Stimulated activated CD8-positive, alpha-beta memory T cell treated with anti-CD3 and anti-CD28 coated beads, Interleukin-7, amount 100 ng/mL, for 48 hours (primary cell): ENCODE data around the gene BMF.
A peak's percentile ranks its signal among the peaks of the same experiment; 100 is the strongest.

Experiments
- DNase-seq, 2 donors: peaks; one replicate each; pipeline ENCODE4 v3.0.0-alpha.2; 2020; ENCODE audit warnings: low read depth in 1 of 2; ENCODE audit errors: extremely low read depth in 1 of 2

The BMF gene

DNA sequence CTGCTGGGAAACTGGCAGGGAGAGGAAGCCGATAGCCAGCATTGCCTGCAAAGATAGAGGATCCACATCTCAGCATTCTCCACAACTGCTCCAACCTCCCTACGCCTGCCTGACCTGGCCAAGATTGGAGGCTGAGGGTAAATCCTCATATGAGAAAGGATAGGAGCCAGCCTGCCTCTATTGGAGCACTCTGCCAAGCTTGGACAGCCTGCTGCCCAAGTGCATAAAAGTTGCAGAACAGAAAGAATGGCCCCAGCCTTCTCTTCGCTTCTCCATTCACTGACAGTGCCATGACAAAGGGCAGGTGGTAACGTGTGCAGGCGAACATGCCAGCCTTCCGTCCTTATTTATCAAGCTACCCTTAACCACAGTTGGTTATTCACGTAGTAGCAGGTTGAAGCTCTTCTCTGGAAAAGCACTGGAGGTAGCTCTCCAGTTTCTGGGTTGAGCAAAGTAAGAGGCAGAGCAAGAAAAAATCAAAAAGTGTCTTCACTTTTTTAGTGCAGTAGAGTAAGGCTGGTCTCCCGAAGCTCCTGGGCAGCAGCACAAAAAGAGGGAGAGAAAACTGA lies 4.3 kb downstream of the BMF start:
- no peak for DNase-seq

DNA sequence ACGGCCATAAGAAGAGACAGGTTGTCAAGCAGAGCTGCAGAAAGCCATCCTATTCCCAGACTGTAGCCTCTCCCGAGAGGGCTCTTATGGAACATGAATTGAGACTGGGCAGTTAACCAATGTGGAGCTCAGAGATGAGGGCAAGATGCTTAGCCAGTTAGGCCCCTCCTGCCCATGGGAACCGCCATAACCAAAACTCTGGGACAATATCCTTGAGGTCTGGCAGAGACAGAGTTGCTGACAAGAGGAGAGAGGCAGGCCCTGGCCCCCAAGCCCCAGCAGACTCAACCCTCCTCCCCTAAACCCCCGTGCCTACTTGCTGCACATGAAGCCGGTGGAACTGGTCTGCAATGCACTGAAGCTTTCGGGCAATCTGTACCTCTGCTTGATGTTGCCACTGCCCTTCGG lies 4.8 kb downstream of the BMF start:
- no peak for DNase-seq

DNA sequence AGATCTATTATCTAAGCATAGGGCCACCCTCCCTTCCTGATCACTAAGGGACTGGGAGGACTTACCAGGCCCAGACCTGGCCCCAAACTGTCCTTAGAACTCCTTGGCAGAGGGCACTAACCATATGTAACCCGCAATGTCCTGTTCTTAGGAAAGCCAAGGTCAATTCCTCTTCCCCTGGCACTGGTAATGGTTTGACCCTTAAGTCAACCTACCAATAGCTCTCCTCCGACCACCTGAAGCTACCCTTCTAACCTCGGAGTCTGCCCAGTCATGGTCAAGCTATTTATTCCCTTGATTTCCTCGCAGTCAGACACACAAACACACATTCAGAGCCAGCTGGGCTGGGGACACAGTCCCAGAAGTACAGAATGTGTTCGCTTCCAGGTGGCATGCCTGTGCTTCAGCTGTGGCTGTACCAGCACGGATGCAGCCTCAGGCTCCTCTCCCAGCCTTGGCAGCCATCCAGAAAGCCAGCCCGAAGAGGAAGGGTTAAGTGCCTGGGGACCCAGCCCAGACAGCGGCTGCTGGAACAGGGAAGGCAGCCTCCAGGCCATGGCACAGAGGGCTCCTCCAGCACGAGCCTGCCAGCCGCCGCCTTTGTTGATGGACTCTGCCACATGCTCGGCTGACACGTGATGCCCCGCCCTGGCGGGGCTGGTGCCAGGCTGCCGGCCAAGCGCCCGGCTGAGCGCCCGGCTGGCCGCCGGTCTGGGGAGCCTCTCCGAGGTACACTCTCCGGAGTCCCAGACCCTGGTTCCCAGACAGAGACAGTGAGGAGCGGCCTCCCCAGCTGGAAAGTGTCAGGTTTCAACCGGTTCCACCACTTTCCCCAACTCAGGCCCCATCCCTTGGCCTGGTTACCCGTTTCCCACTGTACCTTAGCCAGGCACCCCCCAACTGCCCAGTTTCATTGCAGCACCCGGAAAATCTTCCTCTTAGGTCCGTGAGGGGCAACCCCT lies 5.5 kb downstream of the BMF start:
- no peak for DNase-seq

DNA sequence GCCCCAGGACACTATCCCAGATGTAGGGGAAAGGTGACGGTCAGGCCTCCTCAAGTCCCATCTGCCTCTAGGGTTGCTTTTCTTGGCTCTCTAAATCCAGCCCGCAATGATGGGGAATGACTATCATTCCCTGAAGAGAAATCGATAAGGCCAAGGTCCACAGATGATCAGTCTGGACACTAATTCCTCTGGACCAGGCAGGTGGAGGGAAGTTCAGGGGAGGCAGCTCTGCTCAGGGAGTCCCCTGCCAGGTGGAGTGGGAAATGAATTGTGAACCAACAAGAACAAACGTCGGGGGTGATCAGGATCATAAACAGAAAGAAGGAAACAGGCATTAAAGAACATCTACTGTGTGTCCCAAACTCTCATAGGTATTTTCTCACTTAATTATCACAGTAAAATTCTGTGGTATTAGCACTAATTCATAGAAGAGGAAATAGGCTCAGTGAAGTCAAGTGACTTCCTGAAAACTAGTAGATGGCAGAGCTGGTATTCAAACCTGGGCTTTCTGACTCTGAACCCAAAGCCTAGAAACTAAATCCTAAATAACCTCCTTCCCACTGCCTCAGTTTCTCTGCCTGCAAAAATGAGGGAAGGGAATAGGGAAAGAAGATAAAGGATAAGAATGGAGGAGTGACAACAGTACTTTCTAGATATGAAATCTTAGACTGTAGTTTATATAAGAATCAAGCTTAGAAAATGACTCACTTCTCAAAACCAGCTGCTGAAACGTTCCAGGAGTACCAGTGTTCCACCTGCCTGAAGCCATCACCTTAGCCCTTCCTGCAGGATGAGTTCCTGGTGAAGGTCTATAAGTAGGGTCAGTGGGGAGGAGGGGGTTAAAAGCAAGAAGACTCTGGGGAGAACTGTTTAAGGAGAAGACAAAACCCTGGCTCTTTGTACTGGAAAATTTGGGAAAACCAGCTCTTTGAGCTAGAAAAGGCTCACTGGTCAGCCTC lies 7.5 kb downstream of the BMF start:
- DNase-seq, result no peak

DNA sequence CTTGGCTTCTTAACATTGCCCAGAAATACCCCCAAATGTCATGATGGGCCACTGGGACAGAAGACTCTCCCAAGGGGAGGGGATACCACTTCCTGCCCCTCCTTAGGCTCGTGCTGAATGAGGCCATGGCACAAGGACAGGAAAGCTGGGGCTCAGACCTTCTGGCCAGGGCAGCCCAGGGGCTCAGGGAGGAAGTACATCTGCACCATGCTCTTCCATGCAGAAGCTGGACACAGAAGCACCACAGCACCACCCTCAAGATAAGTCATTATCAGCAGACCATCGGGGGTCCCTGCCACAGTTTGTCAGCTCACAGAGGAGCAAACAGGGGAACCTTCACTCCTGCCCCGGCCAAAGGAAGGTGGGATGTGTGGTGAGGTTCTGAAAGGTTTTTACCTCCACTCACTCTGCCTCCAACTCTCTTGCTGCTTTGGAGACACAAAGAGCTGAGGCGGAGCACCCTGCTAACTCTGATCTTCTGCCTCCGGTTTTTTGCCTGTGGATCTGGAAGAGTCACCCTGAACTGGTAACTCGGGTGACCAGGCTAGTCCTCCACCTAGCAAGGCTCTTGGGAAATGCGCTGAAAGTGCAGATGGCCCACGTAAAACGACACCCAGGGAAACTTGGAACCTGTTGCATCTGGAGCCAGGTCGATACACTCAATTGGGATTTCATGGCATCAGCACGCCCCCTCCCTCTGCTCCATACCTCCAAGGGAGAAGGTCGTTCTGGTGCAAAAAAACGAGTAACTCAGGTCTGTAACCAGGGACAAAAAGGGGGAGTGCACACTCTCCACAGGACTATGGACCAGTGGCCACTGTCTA lies 8.3 kb downstream of the BMF start:
- no peak for DNase-seq

DNA sequence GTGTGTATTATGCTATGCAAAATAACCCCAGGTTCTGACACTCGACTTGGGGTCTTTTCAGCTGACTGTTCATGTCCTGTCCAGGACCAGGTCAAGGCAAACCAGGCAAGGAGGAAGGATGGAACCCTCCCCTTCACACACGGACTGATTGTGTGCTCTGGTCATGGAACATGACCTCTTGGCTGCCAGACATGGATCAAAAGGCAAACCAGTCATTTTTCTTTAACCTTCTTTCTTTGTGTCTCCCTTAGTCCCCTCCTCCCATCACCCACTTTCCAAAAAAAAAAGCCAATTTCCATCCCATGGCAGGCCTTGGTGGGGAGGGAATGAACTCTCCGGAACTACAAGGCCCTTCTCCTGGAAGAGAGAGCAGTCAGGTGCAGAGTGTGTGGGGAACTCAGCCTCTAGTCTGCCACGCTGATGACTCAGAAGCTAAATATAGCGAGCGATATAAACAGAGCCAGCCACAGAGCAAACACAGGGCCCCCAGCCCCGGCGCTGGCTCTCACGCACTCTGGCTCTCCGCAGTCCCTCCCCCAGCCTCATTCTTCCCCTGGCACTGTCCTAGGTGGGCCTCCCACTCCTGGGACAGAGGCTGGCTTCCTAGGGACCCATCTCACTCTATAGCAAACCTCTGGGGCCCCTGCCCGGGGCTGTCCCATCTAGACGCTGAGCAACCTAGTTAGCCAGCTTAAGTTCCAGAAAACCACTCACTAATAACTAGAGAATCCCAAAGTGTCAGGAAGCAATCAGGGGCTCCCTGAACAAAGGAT lies 10.0 kb downstream of the BMF start:
- peak; percentile 41 to 58 for DNase-seq

DNA sequence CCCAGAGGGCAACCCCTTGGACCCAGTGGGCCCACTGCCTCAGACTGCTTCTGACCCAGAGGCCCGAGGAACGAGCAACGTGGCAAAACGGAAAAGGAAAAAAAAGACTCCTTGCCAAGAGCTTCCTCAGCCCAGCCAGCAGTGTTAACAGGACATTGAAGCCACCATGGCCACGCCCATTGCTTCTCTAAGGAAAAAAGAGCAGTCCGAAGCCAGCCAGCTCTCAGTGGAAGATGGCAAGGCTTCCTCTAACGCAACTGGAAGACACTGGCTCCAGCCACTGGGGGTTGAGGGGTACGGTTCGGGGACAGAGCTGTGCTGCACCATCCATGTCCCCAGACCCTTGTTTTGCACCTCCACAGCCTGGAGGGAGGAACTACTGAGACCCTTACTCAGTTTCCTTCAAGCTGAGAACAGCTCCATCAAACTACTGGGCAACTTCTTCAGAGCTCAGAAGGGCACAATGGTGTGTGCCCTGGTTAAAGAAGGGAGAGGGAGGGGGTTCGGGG lies 10.7 kb downstream of the BMF start:
- no peak for DNase-seq

DNA sequence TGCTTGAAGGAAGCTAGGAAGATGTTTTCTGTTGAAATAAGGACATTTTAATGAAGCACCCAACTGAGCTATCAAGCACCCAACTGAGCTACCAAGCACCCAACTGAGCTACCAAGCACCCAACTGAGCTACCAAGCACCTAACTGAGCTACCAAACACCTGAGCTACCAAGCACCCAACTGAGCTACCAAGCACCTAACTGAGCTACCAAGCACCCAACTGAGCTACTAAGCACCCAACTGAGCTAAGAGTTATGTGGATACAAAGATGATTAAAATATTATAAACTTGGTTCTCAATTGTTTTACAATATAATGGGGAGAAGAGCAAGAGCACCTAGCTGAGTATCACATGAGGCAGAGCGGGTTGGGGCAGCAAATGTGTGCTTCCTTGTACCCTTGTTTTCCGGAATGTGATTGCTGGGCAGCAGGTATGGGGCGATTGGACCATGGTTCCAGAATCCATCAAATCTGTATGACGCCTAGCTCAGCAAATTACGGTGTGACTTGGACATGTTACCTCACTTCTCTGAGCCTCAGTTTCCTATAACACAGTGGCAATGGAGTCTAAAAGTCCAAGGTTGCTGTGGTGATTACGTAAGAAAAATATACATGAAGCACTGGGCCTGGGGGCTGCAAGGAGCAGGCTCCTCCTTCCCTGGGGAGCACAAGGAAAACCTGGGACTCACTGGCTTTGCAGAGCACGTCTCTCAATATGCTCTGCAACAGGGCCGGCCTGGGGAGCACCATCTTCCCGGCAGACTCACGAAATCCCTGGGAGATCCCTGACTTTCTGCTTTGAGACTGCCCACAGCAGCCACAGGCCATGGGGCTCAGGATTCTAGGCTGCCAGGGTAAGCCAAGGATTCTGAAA lies 11.3 kb downstream of the BMF start:
- no peak for DNase-seq

DNA sequence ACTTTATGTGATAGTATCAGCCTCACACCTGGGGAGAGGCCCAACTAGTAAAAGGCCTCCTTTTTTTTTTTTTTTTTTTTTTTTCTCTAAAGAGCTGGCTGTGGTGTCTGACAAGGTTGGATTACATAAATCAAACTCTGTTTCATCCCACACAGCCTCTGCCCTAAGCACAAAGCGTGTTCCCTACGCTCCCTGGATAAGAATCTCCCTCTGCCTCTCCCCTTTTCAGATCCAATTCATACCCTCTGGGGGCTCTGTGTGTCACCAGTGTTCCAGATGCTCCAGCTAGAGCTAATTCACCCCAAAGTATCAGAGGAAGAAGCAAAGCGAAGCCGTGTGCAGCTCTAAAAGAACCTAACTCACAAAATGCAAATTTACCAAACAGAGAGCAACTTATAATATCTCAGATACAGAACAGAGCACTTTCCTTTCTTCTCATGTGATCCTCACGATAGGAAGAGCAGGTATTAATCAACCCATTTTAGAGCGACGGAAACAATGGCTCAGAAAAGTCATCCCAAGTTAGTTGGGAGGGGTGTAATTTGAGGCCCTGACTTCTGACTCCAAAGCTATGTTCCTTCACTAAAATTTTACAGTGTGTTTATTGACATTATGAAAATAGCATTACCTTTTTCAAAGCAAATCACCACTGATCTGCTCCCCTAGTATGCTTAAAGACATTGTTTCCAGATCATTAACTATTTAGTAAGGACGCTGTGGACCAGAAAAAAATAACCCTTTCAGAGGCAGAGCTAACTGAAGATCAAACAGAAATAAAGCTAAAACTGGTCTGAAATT lies 12.4 kb downstream of the BMF start:
- no peak for DNase-seq

DNA sequence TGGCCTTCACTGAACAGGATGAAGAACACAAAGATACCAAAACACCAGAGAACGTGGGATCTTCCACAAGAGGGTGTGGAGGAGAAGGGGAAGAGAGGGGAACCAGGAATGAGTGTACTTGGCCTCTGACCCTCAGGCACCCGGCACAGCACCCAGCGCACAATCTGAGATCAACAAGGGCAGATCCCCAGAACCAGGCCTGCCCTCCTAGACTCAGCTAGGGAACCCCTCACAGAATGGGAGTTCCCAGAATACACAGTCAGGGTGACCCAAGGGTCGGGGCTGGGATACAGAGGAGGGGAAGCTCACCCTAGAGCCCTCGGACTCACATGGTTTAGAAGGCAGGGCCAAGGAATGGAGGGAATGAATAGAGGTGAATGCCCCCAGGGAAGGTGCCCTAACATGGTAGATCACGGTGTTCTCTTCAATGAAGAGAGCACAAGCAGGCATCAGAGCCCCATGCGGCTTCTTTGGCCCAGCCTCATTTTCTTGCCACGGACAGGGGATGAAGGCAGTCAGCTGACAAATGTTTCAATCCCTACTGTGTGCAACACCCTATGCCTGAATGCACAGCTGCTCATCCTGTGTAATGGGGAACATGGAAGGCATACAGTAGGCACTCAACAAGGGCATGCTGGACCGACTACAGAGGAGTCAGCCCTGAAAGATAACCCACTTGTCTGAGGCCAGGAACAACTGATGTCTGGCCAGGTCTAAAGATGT lies 13.1 kb downstream of the BMF start:
- DNase-seq, result no peak

DNA sequence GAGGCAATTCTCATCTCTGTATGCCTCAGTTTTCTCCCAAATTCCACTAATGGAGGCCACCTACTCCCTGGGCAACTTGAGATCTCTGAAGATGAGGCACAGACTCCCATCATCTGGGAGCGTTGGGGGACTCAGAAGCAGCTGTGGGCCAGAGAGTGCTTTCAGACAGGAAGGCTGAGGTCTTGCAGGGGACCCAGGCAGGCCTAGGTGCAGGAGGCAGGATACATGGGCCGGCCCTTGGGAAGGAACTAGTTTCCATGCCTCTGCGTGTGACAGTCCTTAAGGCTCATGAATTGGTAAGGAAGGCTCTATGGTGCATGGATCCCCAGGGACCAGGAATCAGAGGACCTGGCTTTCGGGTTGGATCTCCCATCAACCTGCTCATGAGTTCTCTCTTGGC lies 14.5 kb downstream of the BMF start:
- DNase-seq, result no peak

DNA sequence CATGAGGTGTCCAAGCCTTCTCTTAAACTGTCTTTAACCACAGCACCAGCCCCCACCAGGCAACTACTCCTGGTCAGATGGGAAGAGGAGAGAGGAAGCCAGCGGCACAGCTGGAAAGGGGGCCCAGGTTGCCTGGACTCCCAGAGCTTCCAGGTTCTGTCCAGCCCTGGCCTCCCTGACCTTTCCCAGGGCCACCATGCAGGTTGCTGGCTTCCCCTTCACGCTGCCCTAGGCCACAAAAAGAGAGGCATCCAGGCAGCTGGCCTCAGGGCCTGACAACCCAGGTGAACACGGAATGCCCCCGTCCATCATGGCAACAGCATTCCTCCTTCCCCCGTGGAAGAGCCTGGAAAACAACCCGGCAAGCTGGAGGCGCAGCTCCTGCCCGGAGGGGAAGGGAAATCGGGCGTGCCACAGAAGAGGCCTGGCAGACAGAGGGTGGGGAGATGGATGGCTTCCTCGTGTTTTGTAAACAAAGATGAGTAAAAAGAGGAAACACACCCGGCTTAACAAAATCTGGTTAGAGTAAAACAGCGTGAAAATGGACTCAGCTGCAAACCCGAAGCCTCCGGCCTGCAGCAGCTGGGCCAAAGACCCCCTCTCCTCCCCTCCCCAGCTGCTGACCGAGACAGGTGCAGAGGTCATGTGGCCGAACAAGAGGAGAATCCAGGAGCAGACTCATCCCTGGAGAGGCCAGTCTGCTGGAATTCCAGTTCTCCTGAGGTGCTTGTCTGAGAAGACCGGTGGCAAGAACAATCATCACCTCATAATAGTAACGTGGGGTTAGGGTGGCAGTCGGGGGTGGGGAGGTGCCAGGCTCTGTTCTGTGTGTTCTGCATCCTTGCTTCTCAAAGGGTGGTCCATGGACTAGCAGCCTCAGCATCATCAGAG lies 15.5 kb downstream of the BMF start:
- DNase-seq, result no peak

DNA sequence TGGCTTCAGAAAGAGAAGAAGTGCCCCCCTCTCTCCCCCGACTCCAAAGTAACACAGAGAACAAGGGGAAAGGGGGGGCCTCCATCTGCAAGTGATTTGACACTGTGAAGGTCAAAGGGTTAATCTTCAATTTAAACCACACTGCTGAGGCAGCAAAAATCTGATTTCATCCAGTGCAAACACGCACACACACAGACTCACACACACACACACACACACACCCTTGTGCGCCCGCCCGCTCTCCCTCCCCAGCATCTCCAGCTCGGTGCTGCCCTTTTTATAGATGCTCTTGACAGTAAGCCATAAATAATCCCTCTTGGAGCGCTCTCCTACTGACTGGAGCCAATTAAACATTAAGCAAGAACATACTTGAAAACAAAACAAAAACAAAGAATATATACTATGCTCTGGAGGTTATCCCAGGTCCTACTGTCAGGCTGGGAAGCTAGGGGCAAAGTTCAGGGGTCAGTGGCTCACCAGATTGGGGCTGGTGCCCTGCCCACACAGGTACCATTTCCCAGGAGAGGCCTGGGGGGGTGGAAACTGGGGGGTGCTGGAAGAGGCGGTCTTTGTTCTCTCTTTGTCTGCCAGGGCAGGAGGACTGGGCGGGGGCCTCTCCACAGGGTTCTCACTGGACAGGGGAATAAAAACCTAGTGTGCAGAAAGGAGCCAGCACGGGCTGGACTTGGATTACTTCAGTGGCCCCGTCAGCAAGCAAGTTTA lies 16.3 kb downstream of the BMF start:
- DNase-seq, result no peak

DNA sequence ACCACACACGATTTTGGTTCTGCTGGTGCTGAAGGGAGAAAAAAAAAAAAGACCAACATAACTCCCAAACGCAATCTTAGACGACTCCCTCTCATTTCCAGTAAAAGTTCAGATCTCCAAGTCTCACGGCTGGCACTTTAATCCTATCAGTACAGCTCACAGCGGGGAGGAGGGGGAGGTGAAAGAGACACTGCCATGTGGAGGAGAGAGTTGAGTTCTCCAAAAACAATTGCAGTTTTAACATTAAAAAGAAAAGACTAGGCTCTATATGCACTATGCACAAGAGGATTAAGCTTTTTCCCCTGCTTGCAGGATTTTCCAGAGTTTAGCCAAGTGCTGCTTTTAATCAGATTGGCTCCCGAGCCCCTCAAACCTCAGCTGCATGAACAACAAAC lies 16.8 kb downstream of the BMF start:
- no peak for DNase-seq

DNA sequence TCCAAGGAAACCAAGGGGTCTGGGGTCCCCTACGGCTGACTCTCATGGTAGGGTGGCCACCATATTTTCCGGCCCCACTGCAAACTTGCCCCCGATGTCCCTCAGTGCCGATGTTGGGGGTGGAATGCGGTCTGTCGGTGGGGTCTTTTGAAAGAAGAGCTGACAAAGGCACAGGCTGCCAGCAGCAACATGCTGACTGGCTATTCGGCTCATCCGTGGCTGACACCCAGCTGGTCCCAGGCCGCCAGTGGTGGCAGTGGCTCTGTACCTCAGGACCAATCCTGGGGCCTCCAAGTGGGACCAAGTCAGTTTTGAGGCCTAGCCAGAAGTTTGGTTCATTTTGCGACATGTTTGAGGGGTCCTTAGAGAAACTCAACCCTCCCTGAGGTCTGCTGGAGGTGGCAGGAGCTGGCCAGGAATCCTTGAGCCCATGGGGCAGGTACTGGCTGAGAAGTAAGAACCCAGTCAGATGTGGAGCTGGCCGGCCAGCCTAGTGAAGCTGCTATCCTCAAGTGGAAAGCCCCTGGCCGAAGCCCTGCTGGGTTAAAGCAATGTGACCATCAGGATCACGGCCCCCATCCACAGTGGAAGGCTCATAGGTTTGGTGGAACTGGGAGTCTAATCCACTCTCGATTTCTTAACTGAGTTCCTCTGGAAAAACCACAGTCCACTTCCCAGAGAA lies 17.8 kb downstream of the BMF start:
- DNase-seq, result no peak
